GM12891 (cell line): Measurements from ENCODE around the gene ARHGAP24.

Experiments used
- POLR2A ChIP-seq: IDR thresholded peaks from 2 replicates; pipeline ENCODE4 v1.6.1; 2011; ENCODE audit warnings: low read depth, low read length, control low read depth
- POLR2AphosphoS5 ChIP-seq: IDR thresholded peaks from 2 replicates; pipeline ENCODE4 v1.6.1; 2011; ENCODE audit warnings: low read depth, low read length, control low read depth
- SPI1 ChIP-seq: IDR thresholded peaks from 2 replicates; pipeline ENCODE4 v1.6.1; 2011; ENCODE audit warnings: low read depth, low read length, control low read depth

GRCh38 chr4:85476381-85476780, 1.4 kb downstream of the ARHGAP24 start:
- no peak for TF ChIP-seq POLR2A
- TF ChIP-seq SPI1 = no peak
- TF ChIP-seq POLR2AphosphoS5 = no peak
